Femur (tissue), 1 donor: Measurements from ENCODE around the gene CCDC182.

Source experiments
- DNase-seq: peaks from one replicate; pipeline ENCODE4 v3.0.0-alpha.2; 2017

CCDC182 gene

DNA sequence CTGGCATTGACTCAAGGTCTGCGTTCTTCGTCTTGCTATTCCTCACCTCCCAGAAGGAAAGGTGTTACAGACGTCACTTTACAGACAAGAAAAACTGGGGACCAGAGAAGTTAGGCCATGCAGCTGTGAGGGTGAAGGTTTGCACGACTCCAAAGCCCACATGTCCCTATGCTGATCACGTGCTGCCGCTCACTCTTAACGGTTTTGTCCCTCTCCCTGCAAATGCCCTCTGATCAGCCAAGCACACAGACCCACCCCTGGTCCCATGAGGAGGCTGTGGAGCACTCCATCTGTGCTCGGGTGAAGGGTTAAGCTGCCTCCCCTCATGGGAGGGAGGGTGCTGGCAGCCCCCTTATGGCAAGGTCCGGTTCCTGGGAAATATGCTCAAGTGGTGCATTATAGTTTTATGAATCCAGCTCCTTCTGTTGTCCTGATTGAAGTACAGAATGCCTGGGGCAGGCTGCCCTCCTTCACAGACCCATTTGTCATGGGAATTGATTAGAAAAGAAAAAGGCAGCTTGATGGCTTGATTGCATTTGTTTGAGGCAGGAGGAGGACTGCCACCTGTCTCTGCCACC lies 18.8 kb downstream of the CCDC182 start:
- DNase-seq = no peak

GRCh38 chr17:57724729-57725125 lies 20.4 kb downstream of the CCDC182 start:
- no peak for DNase-seq

- no peak for DNase-seq
These were observed 20.9 kb downstream of the CCDC182 start for GRCh38 chr17:57724026-57724728.

DNA sequence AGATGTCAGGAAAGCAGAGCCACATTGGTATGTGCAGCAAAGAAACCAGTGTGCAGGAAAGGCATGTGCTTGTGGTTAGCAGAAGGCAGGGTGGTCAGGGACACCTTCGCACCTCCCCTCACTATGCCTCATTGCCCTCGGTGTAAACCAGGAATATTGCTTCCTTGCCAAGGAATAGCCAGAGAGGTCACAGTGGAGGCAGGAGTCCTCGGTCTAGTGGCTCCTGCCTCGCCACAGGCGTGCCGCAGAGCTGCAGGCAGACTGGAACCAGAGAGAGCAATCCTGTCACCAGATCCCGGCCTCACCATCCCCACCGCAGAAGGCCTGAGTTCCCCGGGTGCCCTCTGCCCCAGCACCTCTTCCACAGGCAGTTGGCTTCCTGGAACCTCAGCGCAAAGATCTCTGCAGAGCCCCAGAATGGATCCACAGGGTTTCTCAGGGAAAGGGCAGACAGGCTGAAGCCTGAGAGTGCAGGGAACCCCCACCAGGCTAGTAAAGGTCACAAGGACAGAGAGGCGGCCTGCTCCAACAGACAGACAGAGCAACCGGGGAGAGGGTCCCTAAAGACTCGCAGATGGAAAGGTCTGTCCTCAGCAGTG lies 21.6 kb downstream of the CCDC182 start:
- DNase-seq = no peak

DNA sequence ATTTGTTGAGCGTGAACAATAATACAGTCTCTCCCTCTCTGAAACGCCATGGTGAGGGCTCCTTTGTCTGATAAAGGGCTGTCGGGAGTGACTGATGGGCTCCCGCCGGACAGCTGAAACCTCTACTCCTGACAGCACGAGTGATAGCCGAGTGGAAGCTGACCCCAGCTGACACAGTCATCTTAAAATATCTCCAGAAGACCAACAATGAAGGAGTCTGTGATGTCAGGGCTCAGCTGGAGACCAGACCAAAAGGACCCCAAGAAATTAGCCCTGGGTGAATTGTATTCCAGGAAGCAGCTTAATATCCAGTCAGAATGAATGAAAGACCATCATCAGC lies 22.4 kb downstream of the CCDC182 start:
- no peak for DNase-seq

- no peak for DNase-seq
These were observed 23.0 kb downstream of the CCDC182 start for GRCh38 chr17:57721967-57722703.

DNA sequence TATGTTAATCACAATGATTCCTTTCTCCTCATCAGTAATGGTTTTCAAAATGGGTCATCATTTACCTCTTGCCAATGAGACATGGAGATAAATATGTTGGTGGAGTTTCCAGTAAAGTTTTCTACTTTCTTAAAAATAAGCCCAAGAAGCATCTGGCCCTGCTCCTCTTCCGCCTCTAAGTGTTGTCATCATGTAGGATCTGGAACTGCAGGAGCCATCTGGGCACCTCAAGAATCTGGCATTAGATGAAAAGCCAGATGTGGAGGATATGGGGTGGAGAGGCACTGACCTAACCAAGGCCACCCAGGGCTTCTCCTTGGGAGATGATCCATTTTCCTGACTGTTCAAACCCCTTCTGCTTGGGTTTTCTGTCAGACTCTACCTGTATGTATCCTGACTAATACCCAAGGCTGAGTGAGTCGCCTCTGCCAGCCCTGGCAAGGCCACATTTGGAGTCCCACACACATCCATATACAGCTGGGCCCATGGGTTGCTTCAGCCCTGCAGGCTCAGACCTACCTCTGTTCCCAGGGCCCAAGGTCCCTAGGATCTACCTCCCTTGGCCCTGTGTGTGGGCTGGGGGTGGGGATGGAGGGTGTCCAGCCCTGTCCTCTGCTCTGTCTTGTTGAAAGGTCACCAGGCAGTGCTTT lies 24.6 kb downstream of the CCDC182 start:
- DNase-seq = no peak

DNA sequence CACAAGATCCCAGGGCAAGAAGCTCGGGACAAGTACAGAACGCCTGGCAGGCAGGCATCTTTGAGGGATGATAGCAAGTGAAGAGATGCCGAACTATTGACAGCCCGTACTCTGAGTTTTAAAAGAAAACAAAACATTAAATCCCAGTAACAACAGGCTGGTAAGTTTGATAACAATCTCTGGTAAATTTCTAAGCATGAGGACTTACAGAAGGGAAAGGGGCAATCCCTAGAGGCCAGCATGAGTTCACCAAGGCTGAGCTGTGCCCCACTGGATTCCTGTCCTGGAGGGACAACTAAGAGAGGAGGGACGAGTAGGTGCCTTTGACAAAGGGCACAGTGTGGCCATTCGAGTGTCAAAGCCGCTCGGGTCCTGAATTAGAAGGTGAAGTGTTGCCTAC lies 26.2 kb downstream of the CCDC182 start:
- DNase-seq = no peak

DNA sequence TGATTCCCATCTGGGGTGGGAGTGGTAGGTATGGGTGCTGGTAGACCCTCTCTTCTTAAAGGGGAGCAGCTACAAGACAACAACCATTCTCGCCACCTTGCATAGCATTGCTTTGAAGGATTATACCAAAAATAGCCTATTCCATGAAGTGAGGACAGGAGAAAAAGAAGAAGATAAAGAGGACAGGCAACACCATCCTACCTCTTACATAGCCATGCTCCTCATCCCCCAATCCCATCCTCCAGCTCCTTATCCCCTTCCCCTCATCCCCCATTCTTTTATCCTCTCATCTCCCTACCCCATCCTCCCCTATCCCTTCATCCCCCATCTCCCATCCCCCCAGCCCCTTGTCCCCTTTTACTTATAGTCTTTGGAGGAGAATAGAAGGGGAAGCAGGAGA lies 29.1 kb downstream of the CCDC182 start:
- no peak for DNase-seq

DNA sequence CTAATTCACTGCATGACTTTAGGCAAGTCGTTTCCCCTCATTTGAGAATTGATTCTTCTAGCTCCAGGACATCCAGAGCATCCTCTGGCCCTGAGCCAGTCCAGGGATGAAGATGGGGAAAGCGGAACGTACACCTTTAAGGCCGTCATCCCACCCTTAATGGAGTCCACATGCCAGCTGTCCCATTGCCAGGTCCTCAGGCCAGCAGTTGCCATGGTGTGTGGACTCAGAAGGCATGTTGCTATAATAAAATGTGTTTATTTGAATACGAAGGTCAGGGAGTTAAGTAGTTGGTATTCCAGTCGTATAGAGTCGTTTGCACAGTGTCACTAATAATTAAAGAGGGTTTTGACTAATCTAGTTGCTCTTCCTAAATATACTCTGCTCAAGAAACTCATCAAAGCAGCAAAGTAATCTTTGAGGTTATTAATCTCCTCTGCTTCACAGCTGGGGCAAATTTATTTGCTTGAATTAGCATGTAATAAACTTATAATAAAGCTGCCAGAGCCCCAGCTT lies 30.4 kb downstream of the CCDC182 start:
- DNase-seq = peak; percentile 33

- no peak for DNase-seq
These were observed 32.0 kb downstream of the CCDC182 start for GRCh38 chr17:57713140-57713539.

- no peak for DNase-seq
These were observed 36.7 kb downstream of the CCDC182 start for GRCh38 chr17:57708410-57708809.

DNA sequence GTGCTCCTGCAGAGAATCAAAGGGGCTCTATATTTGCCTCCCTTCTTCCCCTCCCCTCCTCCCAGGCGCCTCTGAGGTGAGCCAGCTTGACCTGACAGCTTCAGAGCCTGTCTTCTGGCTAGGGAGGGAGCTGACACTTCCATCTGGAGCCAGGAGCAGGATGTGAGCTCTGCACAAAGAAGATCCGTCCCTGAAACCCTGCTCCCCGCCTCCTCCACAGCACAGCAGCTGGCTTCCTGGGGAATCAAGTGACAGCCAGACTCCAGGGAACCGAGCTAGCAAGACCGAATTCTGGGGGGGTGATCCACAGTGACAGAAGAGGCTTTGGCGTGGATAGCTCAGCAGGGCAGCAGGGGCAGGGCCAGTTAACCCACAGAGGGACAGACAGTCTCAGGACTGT lies 37.2 kb downstream of the CCDC182 start:
- DNase-seq = peak; percentile 44

- no peak for DNase-seq
These were observed 38.3 kb downstream of the CCDC182 start for GRCh38 chr17:57706761-57707160.

DNA sequence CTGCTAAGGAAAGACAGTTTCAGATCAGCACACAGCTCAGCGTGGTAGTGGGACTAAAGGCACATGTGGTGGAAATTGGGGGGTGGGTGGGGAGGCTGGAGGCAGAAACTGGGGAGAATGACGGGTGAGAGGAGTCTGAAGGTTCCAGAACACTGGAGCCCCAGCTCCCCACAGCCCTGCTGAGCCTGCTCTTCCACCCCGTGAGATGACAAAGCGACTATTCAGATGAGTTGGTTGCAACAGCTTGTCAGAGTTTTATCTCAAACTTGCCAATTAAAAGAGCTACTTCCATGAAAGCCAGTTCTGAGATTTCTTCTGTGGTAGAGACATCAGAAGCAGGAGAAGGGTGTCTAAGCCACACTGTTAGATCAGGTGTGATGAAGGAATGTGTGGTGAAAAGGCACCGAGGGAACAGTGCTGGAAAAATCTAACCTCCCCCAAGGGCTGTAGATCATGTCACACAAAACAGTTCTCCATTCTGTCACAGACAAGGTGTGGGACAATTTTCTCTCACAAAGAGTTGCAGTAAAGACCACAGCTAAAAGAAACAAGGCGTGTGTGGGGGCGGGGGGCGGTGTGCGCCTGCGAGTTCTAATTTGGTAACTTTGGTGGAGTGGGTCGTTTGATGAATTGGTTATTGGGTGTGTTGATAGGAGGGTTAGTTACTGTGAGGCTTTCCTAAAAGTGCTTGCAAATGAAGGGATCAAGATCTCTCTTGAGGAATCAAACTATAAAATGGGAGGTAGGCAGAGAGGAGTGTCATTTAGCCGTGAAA lies 39.0 kb downstream of the CCDC182 start:
- DNase-seq = no peak

DNA sequence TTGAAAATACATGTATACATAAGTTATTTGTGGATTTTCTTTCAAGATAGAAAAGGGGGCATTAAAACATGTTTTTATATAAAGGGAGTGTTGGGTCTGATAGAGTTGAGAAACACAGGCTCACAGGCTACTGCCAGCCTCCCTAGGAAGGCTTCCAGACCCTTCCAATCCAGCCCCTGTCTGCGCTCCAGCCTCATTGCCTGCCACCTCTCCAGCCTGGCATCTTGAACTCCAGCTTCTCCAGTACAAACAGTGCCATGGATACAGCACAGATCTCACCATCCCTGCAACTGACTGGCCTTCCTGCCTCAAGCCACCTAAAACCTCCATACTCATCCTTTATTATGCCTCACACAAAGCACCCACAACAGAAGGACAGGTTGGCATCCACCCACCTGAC lies 40.7 kb downstream of the CCDC182 start:
- DNase-seq = no peak

DNA sequence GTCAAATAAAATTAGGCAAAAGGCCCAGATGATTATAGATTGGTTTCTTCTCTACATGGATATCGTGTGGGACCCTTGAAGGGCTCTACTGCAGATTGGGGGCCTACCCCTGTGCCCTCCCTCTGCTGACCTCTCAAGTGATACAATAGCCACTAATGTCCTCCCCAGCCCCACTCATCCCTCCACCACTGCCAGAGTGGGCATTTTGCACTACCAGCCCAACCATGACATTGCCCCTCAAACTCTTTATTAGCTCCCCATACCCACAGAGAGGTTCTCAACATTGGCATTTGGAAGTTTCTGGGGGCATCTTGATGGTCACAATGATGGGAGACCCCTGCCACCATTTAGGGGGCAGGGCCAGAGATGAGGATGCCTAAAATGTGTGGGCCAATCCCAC lies 41.8 kb downstream of the CCDC182 start:
- no peak for DNase-seq

GRCh38 chr17:57701124-57701523 lies 44.0 kb downstream of the CCDC182 start:
- DNase-seq = no peak

- peak; percentile 45 for DNase-seq
These were observed 45.3 kb downstream of the CCDC182 start for GRCh38 chr17:57699751-57700219.

DNA sequence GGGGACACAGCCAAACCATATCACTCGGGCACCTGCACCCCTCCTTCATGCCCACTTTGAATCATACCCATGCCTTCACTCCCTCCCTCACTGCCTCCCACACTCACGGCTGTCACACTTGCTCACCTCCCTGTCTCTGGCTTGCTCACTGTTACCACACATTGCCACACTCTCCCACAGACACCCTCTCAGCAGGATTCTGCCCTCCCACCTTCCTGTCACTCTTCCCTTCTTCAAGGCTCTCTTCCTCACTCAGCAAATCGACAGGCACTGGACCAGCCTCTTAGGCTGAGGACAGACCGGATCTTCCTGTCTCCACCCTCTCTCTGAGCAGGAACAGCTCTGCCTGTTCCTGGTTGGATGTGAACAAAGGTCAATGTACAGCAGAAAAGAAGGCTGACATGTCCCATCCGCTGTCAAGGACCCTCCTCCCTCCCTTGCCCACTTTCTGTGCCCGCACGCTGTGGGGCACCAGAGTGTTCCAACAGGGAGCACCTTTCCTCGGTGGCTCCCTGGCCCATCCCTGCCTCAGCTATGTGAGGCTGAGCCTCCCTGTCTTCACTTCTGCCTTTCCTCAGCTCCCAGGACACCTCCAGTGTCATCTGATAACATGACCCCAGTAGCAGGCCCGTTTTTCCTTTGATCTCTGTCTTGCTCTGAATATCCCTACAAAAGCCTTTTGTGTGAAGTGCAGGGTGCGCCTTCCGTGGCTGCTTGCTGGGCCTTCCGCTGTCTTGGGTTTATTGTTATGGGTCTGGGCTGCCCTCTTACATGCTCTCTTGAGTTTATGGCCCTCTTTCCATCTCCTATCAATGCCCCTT lies 47.0 kb downstream of the CCDC182 start:
- DNase-seq = no peak

- no peak for DNase-seq
These were observed 47.9 kb downstream of the CCDC182 start for GRCh38 chr17:57697197-57697596.
